NB4 (cell line): ENCODE results near the gene MAGEA3.
"Not testable (repeated sequence)": the region's sequence is repeated elsewhere in the genome, so short reads cannot be mapped to it uniquely, and the experiment has no call there.

Experiments
- DNase-seq: peaks from one replicate; pipeline ENCODE4 v3.0.0; 2010; ENCODE audit warnings: low read depth
- H3K4me3 ChIP-seq: one replicate; pipeline ENCODE4 v1.5.1; 2011; ENCODE audit warnings: mild to moderate bottlenecking, low read depth, low read length, moderate library complexity
- MYC ChIP-seq: IDR thresholded peaks from 2 replicates; pipeline ENCODE4 v1.6.1; 2011; ENCODE audit warnings: low read depth, low read length
- POLR2A ChIP-seq: IDR thresholded peaks from 2 replicates; pipeline ENCODE4 v1.6.1; 2011; ENCODE audit warnings: mild to moderate bottlenecking; ENCODE audit not compliant: insufficient read length; ENCODE audit errors: extremely low read depth
- TF ChIP-seq, protein P1 (sequence below): IDR thresholded peaks from 2 replicates; pipeline ENCODE4 v1.6.1; 2011; ENCODE audit warnings: low read depth, low read length
- TF ChIP-seq, protein P2 (sequence below): IDR thresholded peaks from one replicate; pipeline ENCODE4 v1.5.1; 2012; ENCODE audit warnings: low read depth, low read length

Gene MAGEA3

DNA sequence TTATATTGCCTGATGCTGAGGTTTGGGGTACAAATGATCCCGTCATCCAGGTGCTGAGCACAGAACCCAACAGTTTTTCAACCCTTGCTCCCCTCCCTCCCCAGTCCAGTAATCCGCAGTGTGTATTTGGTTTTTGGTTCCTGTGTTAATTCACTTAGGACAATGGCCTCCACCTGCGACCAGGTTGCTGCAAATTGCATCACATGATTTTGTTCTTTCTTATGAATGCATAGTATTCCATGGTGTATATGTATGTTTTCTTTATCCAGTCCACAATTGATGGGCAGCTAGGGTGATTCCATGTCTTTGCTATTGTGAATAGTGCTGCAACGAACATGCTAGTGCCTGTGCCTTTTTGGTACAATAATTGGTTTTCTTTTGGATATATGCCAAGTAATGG lies 35.5 kb upstream of the MAGEA3 start:
- TF ChIP-seq, protein P1, sequence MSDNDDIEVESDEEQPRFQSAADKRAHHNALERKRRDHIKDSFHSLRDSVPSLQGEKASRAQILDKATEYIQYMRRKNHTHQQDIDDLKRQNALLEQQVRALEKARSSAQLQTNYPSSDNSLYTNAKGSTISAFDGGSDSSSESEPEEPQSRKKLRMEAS, result no peak
- TF ChIP-seq, protein P2, sequence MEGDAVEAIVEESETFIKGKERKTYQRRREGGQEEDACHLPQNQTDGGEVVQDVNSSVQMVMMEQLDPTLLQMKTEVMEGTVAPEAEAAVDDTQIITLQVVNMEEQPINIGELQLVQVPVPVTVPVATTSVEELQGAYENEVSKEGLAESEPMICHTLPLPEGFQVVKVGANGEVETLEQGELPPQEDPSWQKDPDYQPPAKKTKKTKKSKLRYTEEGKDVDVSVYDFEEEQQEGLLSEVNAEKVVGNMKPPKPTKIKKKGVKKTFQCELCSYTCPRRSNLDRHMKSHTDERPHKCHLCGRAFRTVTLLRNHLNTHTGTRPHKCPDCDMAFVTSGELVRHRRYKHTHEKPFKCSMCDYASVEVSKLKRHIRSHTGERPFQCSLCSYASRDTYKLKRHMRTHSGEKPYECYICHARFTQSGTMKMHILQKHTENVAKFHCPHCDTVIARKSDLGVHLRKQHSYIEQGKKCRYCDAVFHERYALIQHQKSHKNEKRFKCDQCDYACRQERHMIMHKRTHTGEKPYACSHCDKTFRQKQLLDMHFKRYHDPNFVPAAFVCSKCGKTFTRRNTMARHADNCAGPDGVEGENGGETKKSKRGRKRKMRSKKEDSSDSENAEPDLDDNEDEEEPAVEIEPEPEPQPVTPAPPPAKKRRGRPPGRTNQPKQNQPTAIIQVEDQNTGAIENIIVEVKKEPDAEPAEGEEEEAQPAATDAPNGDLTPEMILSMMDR, result no peak
- TF ChIP-seq MYC, result no peak
- TF ChIP-seq POLR2A, result no peak
- DNase-seq, result no peak
- no peak overlapping the region for H3K4me3 ChIP-seq

DNA sequence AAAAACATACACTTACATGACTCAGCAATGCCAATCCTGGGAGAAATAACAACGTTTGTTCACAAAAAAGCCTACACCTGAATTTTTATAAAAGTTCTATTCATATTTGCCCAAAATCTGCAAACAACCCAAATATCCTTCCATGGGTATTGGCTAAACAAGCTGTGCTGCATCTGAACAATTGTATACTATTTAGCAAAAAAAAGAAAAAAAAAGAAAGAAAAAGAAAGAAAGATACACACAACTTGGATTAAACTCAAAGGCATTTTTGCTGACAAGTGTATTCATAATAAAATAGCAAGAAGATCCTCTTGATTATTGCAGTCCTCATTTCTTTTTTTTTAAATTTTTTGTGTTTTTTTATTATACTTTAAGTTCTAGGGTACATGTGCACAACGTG lies 24.5 kb upstream of the MAGEA3 start:
- H3K4me3 ChIP-seq, result no peak overlapping the region
- no peak for TF ChIP-seq POLR2A
- TF ChIP-seq, protein P2, result no peak
- no peak for TF ChIP-seq MYC
- no peak for DNase-seq

DNA sequence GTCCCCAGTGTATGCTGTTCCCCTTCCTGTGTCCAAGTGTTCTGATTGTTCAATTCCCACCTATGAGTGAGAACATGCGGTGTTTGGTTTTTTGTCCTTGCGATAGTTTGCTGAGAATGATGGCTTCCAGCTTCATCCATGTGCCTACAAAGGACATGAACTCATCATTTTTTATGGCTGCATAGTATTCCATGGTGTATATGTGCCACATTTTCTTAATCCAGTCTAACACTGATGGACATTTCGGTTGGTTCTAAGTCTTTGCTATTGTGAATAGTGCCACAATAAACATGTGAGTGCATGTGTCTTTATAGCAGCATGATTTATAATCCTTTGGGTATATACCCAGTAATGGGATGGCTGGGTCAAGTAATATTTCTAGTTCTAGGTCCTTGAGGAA lies 23.9 kb upstream of the MAGEA3 start:
- H3K4me3 ChIP-seq, result not testable (repeated sequence)

DNA sequence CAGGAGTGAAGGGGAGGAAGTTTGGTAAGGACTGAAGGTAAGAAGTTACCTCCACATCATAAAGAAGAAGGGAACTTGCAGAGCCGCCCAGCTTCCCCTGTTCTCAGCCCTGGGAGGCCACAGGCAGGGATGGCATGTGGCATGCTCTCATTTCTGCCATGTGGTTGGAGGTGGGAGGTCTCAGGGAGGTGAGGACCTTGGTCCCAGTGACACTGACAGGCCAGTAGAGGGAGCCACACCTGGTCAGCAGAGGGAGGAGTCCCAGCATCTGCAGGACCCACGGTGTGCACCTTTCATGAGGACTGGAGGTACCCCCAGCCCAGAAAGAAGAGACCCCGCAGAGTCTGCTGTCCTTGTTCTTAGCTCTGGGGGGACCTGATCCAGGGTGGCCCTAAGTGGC lies 17.6 kb upstream of the MAGEA3 start:
- H3K4me3 ChIP-seq, DNase-seq: not testable (repeated sequence)

More for the DNA sequence above, 23.9 kb upstream of the MAGEA3 start:
- not testable (repeated sequence) for DNase-seq

DNA sequence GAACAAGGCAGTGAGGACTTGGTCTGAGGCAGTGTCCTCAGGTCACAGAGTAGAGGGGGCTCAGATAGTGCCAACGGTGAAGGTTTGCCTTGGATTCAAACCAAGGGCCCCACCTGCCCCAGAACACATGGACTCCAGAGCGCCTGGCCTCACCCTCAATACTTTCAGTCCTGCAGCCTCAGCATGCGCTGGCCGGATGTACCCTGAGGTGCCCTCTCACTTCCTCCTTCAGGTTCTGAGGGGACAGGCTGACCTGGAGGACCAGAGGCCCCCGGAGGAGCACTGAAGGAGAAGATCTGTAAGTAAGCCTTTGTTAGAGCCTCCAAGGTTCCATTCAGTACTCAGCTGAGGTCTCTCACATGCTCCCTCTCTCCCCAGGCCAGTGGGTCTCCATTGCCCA lies 1.8 kb downstream of the MAGEA3 start:
- DNase-seq, H3K4me3 ChIP-seq: not testable (repeated sequence)

DNA sequence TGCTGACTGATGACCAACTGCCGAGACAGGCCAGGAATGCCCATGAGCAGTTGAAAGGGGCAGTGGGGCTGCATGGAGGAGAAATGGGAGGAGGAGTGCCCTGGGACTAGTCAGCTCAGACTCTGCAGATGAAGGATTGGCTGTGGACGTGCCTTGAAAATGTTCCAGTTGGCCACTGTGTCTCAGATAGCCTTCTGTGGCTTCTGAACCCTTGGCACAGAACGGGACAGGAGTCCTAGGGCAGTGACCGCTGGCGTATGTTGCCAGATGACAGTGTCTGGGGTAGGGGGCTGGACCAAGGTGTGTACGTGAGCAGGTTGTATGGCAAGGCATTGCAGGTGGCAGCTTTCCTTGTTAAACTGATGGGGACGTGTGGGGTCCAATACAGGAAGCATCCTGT lies 7.9 kb downstream of the MAGEA3 start:
- not testable (repeated sequence) for H3K4me3 ChIP-seq, DNase-seq

DNA sequence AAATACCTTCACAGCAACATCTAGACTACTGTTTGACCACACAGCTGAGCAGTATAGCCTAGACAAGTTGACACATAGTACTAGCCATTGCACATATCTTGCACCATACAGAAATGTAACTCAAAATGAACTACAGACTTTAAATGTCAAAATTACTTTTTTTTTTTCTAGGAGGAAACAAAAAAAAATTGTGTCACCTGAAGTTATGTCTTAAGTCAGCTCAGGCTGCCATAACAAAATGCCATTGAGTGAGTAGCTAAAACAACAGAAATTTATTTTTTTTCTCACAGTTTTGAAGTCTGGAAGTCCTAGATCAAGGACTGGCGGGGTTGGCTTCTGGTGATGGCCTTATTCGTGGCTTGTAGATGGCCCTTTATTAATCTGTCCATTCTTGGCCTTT lies 10.6 kb downstream of the MAGEA3 start, which contains the start of gene CSAG2:
TSS of gene CSAG2 (minus strand) at position 101 of the 400 bp plus-strand sequence. CDS start 161 bp downstream, outside the sequence.
- not testable (repeated sequence) for DNase-seq, H3K4me3 ChIP-seq

DNA sequence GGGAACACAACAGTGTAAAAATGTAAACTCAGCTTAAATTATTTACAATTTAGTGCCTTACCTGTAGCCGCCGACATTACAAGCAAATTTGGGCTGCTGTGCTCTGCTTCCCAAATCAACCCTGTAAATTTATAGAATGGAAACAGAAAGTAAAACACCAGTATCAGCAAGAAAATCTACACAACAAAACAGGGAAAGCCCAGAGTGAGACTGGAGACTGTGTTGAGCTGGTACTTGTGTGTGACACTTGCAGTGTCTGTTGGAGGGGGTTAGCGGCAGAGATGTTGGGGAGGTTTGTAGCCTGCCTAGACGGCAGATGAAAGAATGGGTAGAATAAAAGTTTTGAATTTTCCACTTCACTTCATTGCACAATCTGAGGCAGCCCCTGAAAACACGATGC lies 14.6 kb downstream of the MAGEA3 start:
- not testable (repeated sequence) for H3K4me3 ChIP-seq, DNase-seq

DNA sequence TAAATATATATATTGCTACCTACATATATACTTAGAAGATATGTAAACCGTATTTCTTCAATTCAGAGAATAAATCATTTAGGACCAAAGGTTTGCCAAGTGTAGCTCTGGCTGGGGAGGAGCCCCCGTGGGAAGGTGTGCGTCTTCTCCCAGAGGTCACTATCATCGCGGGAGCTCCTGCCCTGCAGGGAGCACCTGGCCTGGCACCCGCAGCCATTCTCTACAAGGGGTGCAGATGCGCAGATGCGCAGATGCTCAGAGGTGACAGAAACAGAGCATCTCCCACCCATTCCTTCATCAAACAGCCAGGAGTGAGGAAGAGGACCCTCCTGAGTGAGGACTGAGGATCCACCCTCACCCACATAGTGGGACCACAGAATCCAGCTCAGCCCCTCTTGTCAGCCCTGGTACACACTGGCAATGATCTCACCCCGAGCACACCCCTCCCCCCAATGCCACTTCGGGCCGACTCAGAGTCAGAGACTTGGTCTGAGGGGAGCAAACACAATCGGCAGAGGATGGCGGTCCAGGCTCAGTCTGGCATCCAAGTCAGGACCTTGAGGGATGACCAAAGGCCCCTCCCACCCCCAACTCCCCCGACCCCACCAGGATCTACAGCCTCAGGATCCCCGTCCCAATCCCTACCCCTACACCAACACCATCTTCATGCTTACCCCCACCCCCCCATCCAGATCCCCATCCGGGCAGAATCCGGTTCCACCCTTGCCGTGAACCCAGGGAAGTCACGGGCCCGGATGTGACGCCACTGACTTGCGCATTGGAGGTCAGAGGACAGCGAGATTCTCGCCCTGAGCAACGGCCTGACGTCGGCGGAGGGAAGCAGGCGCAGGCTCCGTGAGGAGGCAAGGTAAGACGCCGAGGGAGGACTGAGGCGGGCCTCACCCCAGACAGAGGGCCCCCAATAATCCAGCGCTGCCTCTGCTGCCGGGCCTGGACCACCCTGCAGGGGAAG lies 15.5 kb downstream of the MAGEA3 start, which contains the start of gene MAGEA2B:
TSS of gene MAGEA2B (plus strand) at position 814 of the 973 bp plus-strand sequence. CDS start 2,479 bp downstream, outside the sequence.
- not testable (repeated sequence) for DNase-seq, H3K4me3 ChIP-seq

DNA sequence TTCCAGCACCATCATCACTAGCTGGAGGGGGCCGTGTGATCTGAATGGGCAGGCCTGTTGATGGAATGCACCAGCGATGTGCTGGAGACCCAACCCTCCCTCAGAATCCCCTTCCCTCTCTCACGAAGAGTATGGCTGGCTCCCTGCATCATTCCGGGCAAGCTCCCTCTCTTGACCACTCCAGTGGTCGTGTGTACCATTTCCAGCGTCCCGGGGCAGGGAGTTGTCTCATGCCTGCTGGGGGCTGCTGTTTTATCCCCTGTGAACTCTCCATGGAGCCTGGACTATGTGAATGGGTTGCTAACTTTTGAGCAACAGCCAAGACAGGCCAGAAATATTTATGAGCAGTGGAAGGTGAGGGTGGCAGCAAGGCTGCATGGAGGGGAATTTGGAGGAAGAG lies 26.8 kb downstream of the MAGEA3 start:
- no peak for TF ChIP-seq POLR2A
- no peak for DNase-seq
- H3K4me3 ChIP-seq, result no peak overlapping the region
